Stimulated activated CD8-positive, alpha-beta memory T cell treated with anti-CD3 and anti-CD28 coated beads, Interleukin-2, amount 100 ng/mL, for 1 hour (primary cell): ENCODE data around the gene FGFRL1.
"Not testable (repeated sequence)": the region's sequence is repeated elsewhere in the genome, so short reads cannot be mapped to it uniquely, and the experiment has no call there.

Experiments used
- DNase-seq, 2 donors: peaks; one replicate each; pipeline ENCODE4 v3.0.0-alpha.2; 2020; ENCODE audit warnings: low read depth in 2 of 2

FGFRL1 gene

GRCh38 chr4:973431-974397 lies 37.7 kb upstream of the FGFRL1 start, which contains the start of gene DGKQ:
TSS of gene DGKQ (minus strand) at chr4:973569. CDS start at chr4:973482, 87 bp downstream.
- peak; percentile 84 for DNase-seq

GRCh38 chr4:974668-975067 lies 36.8 kb upstream of the FGFRL1 start:
- DNase-seq = no peak

DNA sequence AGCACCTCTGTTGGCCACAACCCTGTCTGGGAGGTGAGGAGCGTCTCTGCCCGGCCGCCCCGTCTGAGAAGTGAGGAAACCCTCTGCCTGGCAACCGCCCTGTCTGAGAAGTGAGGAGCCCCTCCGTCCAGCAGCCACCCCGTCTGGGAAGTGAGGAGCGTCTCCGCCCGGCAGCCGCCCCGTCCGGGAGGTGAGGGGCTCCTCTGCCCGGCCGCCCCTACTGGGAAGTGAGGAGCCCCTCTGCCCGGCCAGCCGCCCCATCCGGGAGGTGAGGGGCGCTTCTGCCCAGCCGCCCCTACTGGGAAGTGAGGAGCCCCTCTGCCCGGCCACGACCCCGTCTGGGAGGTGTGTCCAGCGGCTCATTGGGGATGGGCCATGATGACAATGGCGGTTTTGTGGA lies 35.4 kb upstream of the FGFRL1 start:
- DNase-seq = not testable (repeated sequence)

GRCh38 chr4:978957-979701 lies 32.3 kb upstream of the FGFRL1 start:
- no peak for DNase-seq

DNA sequence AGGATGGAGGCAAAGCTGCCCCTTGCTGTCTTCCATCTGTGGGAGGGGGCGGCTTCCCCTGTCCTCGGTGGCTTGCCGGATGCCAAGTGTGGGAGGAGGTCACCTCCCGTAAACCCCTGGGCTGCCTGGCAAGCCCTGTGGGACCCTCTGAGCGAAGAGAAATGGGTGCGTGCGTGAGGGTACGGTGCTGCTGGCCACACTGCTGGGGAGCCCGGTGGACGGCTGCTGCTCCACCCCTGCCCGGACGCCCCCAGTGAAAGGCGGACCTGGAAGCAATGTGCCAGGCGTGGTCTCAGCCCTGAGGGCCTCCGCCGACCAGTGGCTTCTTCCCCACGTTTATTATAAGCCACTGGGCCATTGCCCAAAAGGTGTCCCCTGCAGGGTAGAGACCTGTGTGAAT lies 29.1 kb upstream of the FGFRL1 start:
- no peak for DNase-seq

DNA sequence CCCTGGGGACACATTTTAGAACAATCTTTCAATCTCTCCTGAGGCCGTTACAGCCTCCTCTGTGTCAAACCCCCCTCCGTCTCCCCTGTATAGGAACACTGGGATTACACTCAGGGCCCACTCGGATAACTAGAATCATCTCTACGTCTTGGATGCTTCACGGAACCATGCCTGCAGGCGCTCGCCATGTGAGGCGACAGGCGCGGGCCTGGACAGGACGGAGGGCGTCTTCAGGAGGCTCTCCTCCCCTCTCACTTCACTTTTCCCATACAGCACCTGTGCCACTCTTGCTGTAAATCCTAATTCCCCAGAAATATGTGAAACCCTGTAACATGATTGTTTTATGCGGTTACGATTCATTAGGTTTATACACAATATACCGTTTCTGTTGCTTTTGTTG lies 28.6 kb upstream of the FGFRL1 start:
- DNase-seq = no peak

- no peak for DNase-seq
Measured at GRCh38 chr4:984336-985054, 26.9 kb upstream of the FGFRL1 start.

GRCh38 chr4:985123-985830 lies 26.1 kb upstream of the FGFRL1 start:
- DNase-seq = peak; percentile 28 to 54

DNA sequence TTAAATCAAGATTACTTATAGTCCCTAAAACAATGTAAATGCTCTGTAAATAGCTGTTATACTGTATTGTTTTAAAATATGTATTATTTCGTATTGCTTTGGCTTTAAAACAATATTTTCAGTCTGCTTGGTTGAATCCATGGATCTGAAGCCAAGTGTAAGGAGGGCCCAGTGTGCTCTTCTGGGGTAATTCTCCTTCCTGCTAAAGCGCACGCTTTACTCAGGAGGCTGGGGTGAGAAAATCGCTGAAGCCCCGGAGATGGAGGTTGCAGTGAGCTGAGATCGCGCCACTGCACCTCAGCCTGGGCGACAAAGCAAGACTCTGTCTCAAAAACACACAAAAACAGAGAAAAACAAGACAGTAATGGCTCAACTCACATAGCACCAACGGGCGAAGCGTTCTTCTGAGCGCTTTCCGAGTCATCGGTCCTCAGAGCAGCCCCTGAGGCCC lies 25.0 kb upstream of the FGFRL1 start:
- no peak for DNase-seq

GRCh38 chr4:986879-987623 lies 24.4 kb upstream of the FGFRL1 start, which contains the start of gene IDUA:
TSS of gene IDUA (plus strand) at chr4:987044. CDS start at chr4:987085, 41 bp downstream.
- peak; percentile 75 to 81 for DNase-seq

- DNase-seq = no peak
Measured at GRCh38 chr4:987624-988513, 23.6 kb upstream of the FGFRL1 start.

DNA sequence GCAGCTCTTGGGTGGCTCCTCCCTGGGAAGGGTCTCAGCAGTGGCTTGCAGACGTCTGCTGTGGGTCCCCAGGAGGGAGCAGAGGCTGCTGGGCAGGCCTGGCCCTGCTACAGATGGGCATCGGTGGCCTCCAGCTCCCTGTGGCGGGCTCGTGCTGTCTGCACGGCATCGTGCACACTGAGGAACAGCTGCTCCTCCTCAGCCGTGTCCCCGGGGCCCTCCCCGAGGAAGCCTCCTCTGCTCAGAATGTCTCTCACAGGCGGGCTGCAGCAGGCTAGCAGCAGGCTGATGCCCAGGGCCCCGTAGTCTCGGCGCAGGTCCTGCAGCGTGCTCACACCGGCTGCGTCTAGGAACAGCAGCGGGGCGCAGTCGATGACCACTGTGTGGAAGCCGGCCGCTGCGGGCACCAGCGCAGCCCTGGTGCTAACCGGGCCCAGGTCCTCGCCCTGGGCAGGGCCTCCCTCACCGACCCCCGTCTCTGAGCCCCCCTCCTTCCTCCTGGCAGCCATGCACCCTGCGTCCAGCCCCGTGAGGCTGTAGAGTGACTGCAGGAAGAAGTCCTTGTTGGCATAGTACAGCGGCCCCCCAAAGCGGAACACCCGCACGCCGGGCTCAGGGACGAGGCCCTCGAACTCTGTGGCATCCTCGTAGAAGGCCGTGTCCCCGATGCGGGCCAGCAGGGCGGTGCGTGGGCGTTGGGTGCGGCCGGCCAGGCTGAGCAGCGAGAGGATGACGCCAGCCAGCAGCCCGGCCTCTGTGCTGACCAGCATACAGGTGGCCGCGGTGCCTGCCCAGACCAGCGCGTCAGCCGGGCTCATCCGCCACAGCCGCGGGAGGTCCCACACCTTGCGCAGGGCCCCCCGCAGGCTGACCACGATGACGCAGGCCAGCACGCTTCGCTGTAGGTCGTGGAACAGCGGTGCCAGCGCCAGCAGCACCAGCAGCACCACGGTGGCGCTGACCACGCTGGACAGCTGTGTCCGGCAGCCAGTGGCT lies 22.4 kb upstream of the FGFRL1 start:
- DNase-seq = no peak

DNA sequence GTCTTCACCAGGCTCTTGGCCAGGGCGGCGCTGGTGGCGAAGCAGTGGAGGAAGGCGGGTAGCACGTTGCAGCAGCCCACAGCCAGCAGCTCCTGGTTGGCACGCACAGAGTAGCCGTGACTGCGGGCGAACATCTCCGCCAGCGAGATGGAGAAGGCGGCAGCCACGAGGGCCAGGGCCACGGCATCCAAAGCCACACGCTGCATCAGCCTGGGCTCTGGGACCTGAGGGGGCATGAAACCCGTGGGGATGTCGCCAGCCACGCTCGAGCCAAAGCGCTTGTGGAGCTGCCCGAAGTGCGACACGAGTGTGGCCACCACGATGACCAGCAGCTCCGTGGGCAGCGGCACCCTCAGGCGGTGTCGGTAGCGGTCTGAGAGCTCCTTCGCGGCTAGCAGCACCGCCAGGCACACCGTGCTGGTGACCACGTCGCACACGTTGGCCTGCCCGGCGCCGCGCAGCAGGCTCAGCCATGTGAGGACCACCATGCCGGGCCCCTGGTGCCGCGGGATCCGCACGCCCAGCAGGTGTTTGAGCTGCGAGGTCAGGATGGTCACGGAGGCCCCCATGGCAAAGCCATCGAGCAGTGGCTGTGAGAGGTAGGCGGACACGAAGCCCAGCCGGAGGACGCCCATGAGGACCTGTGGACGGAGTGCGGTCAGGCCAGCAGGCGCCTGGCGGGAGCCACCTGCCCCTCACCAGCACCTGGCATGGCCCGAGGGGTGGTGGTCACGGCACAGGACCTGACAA lies 21.5 kb upstream of the FGFRL1 start:
- DNase-seq = no peak

DNA sequence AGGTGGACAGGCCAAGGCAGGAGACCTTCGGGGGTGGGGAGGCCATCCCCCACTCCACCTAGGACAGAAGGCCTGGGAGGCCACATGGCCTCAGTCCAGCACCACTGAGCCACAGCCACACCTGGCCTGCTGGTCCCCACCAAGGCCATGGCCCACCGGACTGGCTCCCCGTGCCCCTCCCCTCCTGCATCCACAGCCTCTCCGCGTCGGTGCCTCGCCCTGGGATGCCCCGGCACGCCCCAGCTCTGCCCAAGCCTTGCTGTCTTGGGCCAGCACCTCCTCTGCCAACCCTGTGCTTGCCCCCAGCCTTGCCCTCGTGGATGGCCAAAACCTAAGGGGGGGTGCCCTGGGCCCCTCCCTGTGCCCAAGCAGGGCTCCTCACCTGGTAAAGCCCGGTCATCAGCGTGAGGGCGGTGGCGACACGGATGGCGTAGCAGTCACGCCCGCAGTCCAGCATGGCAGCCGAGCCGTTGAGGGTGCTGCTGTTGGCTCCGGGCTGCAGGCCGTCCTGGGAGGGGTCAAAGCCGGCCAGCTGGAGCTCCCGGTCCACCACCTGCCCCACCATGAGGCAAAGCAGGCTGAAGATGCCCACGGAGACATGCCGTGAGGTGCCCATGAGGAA lies 20.6 kb upstream of the FGFRL1 start:
- no peak for DNase-seq

- no peak for DNase-seq
Measured at GRCh38 chr4:991451-992296, 19.8 kb upstream of the FGFRL1 start.
